Keratinocyte (primary cell): ENCODE results near the gene RAB34. TPM values are rescaled to one million over a fixed set of nuclear protein-coding genes. Genes with fewer than 3 reads are reported as not detected.
A peak's percentile ranks its signal among the peaks of the same experiment; 100 is the strongest.

Experiments
- DNase-seq: peaks from one replicate; pipeline ENCODE4 v3.0.0-alpha.2; 2011; ENCODE audit warnings: low read depth, missing footprints, low spot score
- FAIRE-seq: peaks from 2 replicates; lab custom pipeline; 2011; peaks lifted over from hg19 to GRCh38; lab: Jason Lieb, UNC
- H2AFZ ChIP-seq: 2 replicates; pipeline ENCODE4 v1.6.0; 2012; ENCODE audit warnings: low read length, control low read depth, inconsistent platforms; ENCODE audit not compliant: control insufficient read depth
- H3K27ac ChIP-seq: 2 replicates; pipeline ENCODE4 v1.5.1; 2011; ENCODE audit warnings: low read length; ENCODE audit not compliant: control insufficient read depth, insufficient read depth
- H3K27me3 ChIP-seq: 3 replicates; pipeline ENCODE4 v1.6.0; 2011; ENCODE audit warnings: low read length; ENCODE audit not compliant: control insufficient read depth, insufficient read depth; ENCODE audit errors: extremely low read depth
- H3K36me3 ChIP-seq, 2 experiments: 2 replicates in 1 of 2; 3 replicates in 1 of 2; pipeline ENCODE4 v1.5.1; 2011; ENCODE audit warnings: low read length in 2 of 2, mild to moderate bottlenecking in 1 of 2; ENCODE audit not compliant: control insufficient read depth in 2 of 2, insufficient read depth in 2 of 2; ENCODE audit errors: extremely low read depth in 1 of 2
- H3K4me1 ChIP-seq: 3 replicates; pipeline ENCODE4 v1.5.1; 2011; ENCODE audit warnings: low read length; ENCODE audit not compliant: control insufficient read depth, insufficient read depth; ENCODE audit errors: extremely low read depth
- H3K4me2 ChIP-seq: 3 replicates; pipeline ENCODE4 v1.6.0; 2011; ENCODE audit warnings: low read depth, low read length; ENCODE audit not compliant: control insufficient read depth, insufficient read depth; ENCODE audit errors: extremely low read depth
- H3K4me3 ChIP-seq, 3 experiments: fragments of 200-600 bp in 1 of 3; sonication (generic) in 1 of 3; 2 replicates in 2 of 3; 3 replicates in 1 of 3; pipeline ENCODE4 v1.5.1; 2011 to 2016; ENCODE audit warnings: low read length in 3 of 3, mild to moderate bottlenecking in 3 of 3, control low read depth in 2 of 3, inconsistent platforms in 1 of 3, low read depth in 1 of 3, mixed read lengths in 1 of 3, mixed run types in 1 of 3, moderate library complexity in 1 of 3; ENCODE audit not compliant: control insufficient read depth in 2 of 3, insufficient read depth in 2 of 3; ENCODE audit errors: extremely low read depth in 1 of 3
- H3K79me2 ChIP-seq: 2 replicates; pipeline ENCODE4 v1.6.0; 2012; ENCODE audit warnings: low read length; ENCODE audit not compliant: control insufficient read depth, insufficient read depth
- H3K9ac ChIP-seq: 3 replicates; pipeline ENCODE4 v1.6.0; 2011; ENCODE audit warnings: low read length; ENCODE audit not compliant: control insufficient read depth, insufficient read depth; ENCODE audit errors: extremely low read depth
- H3K9me1 ChIP-seq: 3 replicates; pipeline ENCODE4 v1.6.0; 2011; ENCODE audit warnings: low read length; ENCODE audit not compliant: control insufficient read depth, insufficient read depth; ENCODE audit errors: extremely low read depth
- H3K9me3 ChIP-seq: 2 replicates; pipeline ENCODE4 v1.5.1; 2012; ENCODE audit warnings: low read depth, low read length; ENCODE audit not compliant: control insufficient read depth
- H4K20me1 ChIP-seq: 3 replicates; pipeline ENCODE4 v1.6.0; 2011; ENCODE audit warnings: low read length; ENCODE audit not compliant: control insufficient read depth, insufficient read depth; ENCODE audit errors: extremely low read depth
- CTCF ChIP-seq, 3 experiments: IDR thresholded peaks in 1 of 3; conservative IDR thresholded peaks in 1 of 3; optimal IDR thresholded peaks in 1 of 3; 2 replicates in 2 of 3; 3 replicates in 1 of 3; pipeline versions ENCODE3 to v1.5.1; 2011; ENCODE audit warnings: low read length in 3 of 3, mild to moderate bottlenecking in 3 of 3, moderate library complexity in 2 of 3, control low read depth in 1 of 3, inconsistent platforms in 1 of 3; ENCODE audit not compliant: insufficient read depth in 2 of 3; ENCODE audit errors: extremely low read depth in 1 of 3
- EZH2 ChIP-seq: IDR thresholded peaks from one replicate; pipeline ENCODE4 v1.6.1; 2012; ENCODE audit warnings: inconsistent platforms, mild to moderate bottlenecking, low read length, moderate library complexity
- dilution Hi-C: fragments of 300-500 bp; cut with MboI; formaldehyde crosslinking; loops from one replicate; pipeline ENCODE4 v1.7.0; 2020; ENCODE audit warnings: low sequenced_read_pairs; ENCODE audit not compliant: extremely low pct_ligation_motif_present
- polyA plus RNA-seq, 5 experiments: library from polyadenylated mRNA; depleted of rRNA in 3 of 5; stranded (reverse) in 3 of 5; stranded (forward) in 1 of 5; unstranded in 1 of 5; fragments of >200 nt; gene quantifications; 1 replicate in 1 of 5; 2 replicates in 3 of 5; 3 replicates in 1 of 5; pipeline versions ENCODE4 v1.2.1 to v1.2.3, GENCODE V29; 2011 to 2012; ENCODE audit warnings: missing spikeins in 2 of 5, low read depth in 1 of 5, low replicate concordance in 1 of 5

Gene RAB34
- polyA plus RNA-seq, 1 donor (not counting 4 experiments of a cell fraction or from before 2014, with no cell fraction given), result 134 TPM

- Histone ChIP-seq H3K4me2 (no peak overlapping the region), H3K27ac (no peak overlapping the region), H3K9me3 (peaks cover 2% of the 10 kb centered on the region), H3K27me3 (no peaks in the 10 kb centered on the region), H3K4me3 (no peak overlapping the region), H4K20me1 (no peaks in the 10 kb centered on the region), H3K79me2 (no peaks in the 10 kb centered on the region), H2AFZ (no peak overlapping the region), H3K9me1 (no peaks in the 10 kb centered on the region), H3K36me3 (peaks cover 0 to 2% of the 10 kb centered on the region in 2 experiments), H3K4me1 (peaks cover 8% of the 10 kb centered on the region), H3K9ac (no peak overlapping the region)
- FAIRE-seq (no peak), DNase-seq (no peak)
- dilution Hi-C loops, result no loop called here
- no peak for TF ChIP-seq EZH2
- peak in 1 of 3 experiments; percentile 8 for TF ChIP-seq CTCF (optimal IDR thresholded peaks at IDR 0.05 in 1 of 3, IDR thresholded peaks at IDR 0.05 in 1 of 3, conservative IDR thresholded peaks at IDR 0.05 in 1 of 3; ENCODE audit: extremely low read depth in 1 of 3, insufficient read depth in 2 of 3, low read length in 3 of 3)
Measured at GRCh38 chr17:28735242-28735722, 17.6 kb upstream of the RAB34 start.

DNA sequence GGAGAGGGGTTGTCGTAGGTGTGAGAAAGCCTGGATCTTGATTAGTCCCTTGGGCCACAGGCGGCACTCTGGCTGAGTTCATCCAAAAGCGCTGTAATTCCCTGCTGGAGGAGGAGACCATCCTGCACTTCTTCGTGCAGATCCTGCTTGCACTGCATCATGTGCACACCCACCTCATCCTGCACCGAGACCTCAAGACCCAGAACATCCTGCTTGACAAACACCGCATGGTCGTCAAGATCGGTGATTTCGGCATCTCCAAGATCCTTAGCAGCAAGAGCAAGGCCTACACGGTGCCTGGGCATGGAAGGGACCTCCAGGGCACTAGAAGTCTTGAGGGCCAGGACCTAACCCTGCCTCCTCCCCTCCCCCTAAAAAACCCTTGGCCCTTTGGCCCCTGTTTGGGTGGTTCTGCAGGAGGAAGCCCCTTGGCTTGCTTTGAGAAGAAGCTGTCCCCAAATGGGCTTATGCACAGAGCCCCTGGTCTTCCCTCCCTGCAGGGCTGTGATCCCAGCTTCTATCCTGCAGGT is 17.1 kb upstream of the RAB34 start:
- FAIRE-seq, result no peak
- no peak overlapping the region for H2AFZ ChIP-seq
- no peaks in the 10 kb centered on the region for H3K79me2 ChIP-seq

More for the DNA sequence above, 17.1 kb upstream of the RAB34 start:
- H3K4me2 ChIP-seq, result no peak overlapping the region
- H3K9me1 ChIP-seq, result no peaks in the 10 kb centered on the region
- peaks cover 8% of the 10 kb centered on the region for H3K4me1 ChIP-seq
- H3K9ac ChIP-seq, result no peak overlapping the region
- no peak overlapping the region for H3K27ac ChIP-seq
- no peak overlapping the region for H3K4me3 ChIP-seq
- peaks cover 2% of the 10 kb centered on the region for H3K9me3 ChIP-seq
- no peak for DNase-seq
- TF ChIP-seq EZH2 (no peak), CTCF (optimal IDR thresholded peaks at IDR 0.05 in 1 of 3, IDR thresholded peaks at IDR 0.05 in 1 of 3, conservative IDR thresholded peaks at IDR 0.05 in 1 of 3; ENCODE audit: extremely low read depth in 1 of 3, insufficient read depth in 2 of 3, low read length in 3 of 3) (no peak)
- H3K36me3 ChIP-seq, result peaks cover 0 to 2% of the 10 kb centered on the region in 2 experiments
- dilution Hi-C loops, result no loop called here
- H4K20me1 ChIP-seq, result no peaks in the 10 kb centered on the region
- no peaks in the 10 kb centered on the region for H3K27me3 ChIP-seq
